Ovary (tissue), 9 donors: ENCODE results near the gene SORCS2. TPM values are rescaled to one million over a fixed set of nuclear protein-coding genes. Genes with fewer than 3 reads are reported as not detected.

Source experiments
- DNase-seq, 5 donors: peaks; one replicate each; pipeline ENCODE4 v3.0.0-alpha.2; 2019 to 2020
- H3K27ac ChIP-seq, 2 donors: fragments of 200-600 bp; one replicate each; pipeline versions ENCODE4 v1.5.1 to v1.8.0; 2019 to 2022
- H3K27me3 ChIP-seq: fragments of 200-600 bp; one replicate; pipeline ENCODE4 v1.8.0; 2022
- H3K36me3 ChIP-seq: fragments of 200-600 bp; sonication (generic); one replicate; pipeline ENCODE4 v1.5.1; 2019
- H3K4me1 ChIP-seq: one replicate; pipeline ENCODE4 v1.8.1; 2013; ENCODE audit warnings: mild to moderate bottlenecking, moderate library complexity; ENCODE audit not compliant: insufficient read depth
- H3K4me3 ChIP-seq: fragments of 200-600 bp; sonication (generic); one replicate; pipeline ENCODE4 v1.5.1; 2017
- H3K9me3 ChIP-seq, 2 donors: fragments of 200-600 bp in 1 of 2; sonication (generic) in 1 of 2; one replicate each; pipeline versions ENCODE4 v1.5.1 to v1.8.1; 2013 to 2019; ENCODE audit warnings: mild to moderate bottlenecking in 1 of 2, moderate library complexity in 1 of 2
- EP300 ChIP-seq: sonication (generic); formaldehyde crosslinking; IDR thresholded peaks from one replicate; pipeline ENCODE4 v1.6.1; 2017; ENCODE audit warnings: antibody characterized with exemption
- POLR2A ChIP-seq: fragments of 450-650 bp; IDR thresholded peaks from one replicate; pipeline ENCODE4 v1.6.1; 2017; ENCODE audit warnings: antibody characterized with exemption, mild to moderate bottlenecking, moderate library complexity
- WGBS, 3 donors: extraction: QIAGEN DNeasy Blood & Tissue Kit in 1 of 3; methylation state at CpG; one replicate each; pipeline versions ENCODE4 v1.1.5 to v1.1.7; 2013 to 2017; 5-methylcytosine and 5-hydroxymethylcytosine counted together
- intact Hi-C, 4 donors: fragments of 100-400 bp; cut with DNase I; formaldehyde crosslinking; loops; one replicate each; pipeline versions ENCODE4 v1.11.0 to v1.15.1; 2022 to 2023
- polyA plus RNA-seq, 2 donors: library from polyadenylated mRNA; stranded (reverse); fragments of 200-250 nt in 1 of 2; fragments of 350-450 nt in 1 of 2; fragmentation: Illumina TruSeq in 1 of 2; extraction: RNeasy Lipid Tissue Mini Kit (QIAGEN cat#74804) in 1 of 2; gene quantifications; one replicate each; pipeline ENCODE4 v1.2.3, GENCODE V29; 2013 to 2014
- total RNA-seq, 7 donors: library from RNA; depleted of rRNA in 2 of 7; stranded (reverse); fragments of >200 nt in 2 of 7; fragmentation: NEBNext Ultra II Directional in 3 of 7; extraction: Animal tissue kit (Norgen Biotek cat#: 25700) in 3 of 7; gene quantifications; one replicate each; pipeline versions ENCODE4 v1.1.0 to v1.2.4, GENCODE V29; 2016 to 2023
- TF ChIP-seq, protein P1 (sequence below), 3 donors: fragments of 450-650 bp in 2 of 3; fragments of 200-600 bp in 1 of 3; IDR thresholded peaks; one replicate each; pipeline versions ENCODE4 v1.5.1 to v1.8.0; 2016 to 2022; ENCODE audit warnings: antibody characterized with exemption in 3 of 3, mild to moderate bottlenecking in 1 of 3
- donor health status: DM: no; HTN: no; CAD: no; lungs with moderate emphysema.
- donor health status: DM: no; HTN: no; CAD: no.
- donor health status: Bipolar disorder and iron deficiency.
- donor health status: DM: yes; HTN: yes; CAD: no.
- donor health status: DM: no; HTN: no; CAD: no.
- donor health status: DM: yes; HTN: yes; CAD: no.

The SORCS2 gene
- total and polyA plus RNA-seq, 9 donors = 0.60 to 23.9 (median 7.1) TPM

GRCh38 chr4:7725951-7726350, 533.6 kb downstream of the SORCS2 start:
- H3K9me3 ChIP-seq = no peaks in the 10 kb centered on the region
- H3K27me3 ChIP-seq = no peaks in the 10 kb centered on the region
- no peak for DNase-seq
- TF ChIP-seq, protein P1, sequence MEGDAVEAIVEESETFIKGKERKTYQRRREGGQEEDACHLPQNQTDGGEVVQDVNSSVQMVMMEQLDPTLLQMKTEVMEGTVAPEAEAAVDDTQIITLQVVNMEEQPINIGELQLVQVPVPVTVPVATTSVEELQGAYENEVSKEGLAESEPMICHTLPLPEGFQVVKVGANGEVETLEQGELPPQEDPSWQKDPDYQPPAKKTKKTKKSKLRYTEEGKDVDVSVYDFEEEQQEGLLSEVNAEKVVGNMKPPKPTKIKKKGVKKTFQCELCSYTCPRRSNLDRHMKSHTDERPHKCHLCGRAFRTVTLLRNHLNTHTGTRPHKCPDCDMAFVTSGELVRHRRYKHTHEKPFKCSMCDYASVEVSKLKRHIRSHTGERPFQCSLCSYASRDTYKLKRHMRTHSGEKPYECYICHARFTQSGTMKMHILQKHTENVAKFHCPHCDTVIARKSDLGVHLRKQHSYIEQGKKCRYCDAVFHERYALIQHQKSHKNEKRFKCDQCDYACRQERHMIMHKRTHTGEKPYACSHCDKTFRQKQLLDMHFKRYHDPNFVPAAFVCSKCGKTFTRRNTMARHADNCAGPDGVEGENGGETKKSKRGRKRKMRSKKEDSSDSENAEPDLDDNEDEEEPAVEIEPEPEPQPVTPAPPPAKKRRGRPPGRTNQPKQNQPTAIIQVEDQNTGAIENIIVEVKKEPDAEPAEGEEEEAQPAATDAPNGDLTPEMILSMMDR (IDR thresholded peaks at IDR 0.05) = no peak
- TF ChIP-seq EP300 (no peak), POLR2A (no peak)
- no peaks in the 10 kb centered on the region for H3K4me1 ChIP-seq
- WGBS, 3 donors = 90 to 95% (median 91%) methylated on average over 9 of the region's 9 CpGs
- H3K36me3 ChIP-seq = no peaks in the 10 kb centered on the region
- H3K27ac ChIP-seq = no peak overlapping the region
- intact Hi-C loops = no loop called here
- H3K4me3 ChIP-seq = no peak overlapping the region

DNA sequence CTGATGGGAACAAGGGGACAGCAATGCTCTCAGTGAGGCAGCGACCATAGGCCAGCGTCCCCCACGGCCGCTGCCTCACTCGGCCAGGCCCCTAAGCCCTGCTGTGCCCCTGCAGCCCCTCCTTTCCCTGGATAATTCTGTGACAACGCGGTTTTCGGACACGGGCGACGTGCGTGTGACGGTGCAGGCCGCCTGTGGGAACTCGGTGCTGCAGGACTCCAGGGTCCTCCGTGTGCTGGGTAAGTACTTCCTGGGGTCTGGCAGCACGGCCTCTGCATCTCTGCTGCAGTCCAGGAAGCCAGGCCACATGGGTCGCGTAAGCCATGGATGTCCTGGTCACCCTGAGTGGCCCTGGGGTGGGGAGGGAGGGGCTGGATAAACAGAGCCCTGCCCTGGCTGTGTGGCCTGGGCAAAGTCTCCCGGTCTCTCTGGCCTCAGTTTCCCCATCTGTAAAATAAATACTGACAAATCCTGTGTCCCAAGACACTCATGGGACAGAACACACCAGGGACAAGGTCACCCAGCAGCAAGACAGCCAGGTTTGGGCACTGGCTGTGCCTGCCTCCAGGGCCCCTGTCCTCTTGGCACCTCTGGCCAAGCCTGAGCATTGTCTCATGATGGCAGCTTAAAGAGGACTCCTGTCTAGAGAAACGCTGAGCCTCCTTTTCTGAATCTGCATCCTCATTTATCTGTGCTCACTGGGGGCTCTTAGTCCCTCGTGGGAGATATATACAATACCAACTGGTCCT, 534.5 kb downstream of the SORCS2 start:
- H3K4me3 ChIP-seq = no peak overlapping the region
- no peak for DNase-seq
- 84 to 89% (median 88%) methylated on average over 22 of the region's 22 CpGs for WGBS, 3 donors
- no peaks in the 10 kb centered on the region for H3K27me3 ChIP-seq
- TF ChIP-seq EP300 = no peak
- no peak for TF ChIP-seq POLR2A
- TF ChIP-seq, protein P1 (IDR thresholded peaks at IDR 0.05) = no peak
- no peaks in the 10 kb centered on the region for H3K9me3 ChIP-seq
- H3K36me3 ChIP-seq = no peaks in the 10 kb centered on the region
- H3K4me1 ChIP-seq = no peaks in the 10 kb centered on the region
- intact Hi-C loops = no loop called here
- H3K27ac ChIP-seq = no peak overlapping the region

DNA sequence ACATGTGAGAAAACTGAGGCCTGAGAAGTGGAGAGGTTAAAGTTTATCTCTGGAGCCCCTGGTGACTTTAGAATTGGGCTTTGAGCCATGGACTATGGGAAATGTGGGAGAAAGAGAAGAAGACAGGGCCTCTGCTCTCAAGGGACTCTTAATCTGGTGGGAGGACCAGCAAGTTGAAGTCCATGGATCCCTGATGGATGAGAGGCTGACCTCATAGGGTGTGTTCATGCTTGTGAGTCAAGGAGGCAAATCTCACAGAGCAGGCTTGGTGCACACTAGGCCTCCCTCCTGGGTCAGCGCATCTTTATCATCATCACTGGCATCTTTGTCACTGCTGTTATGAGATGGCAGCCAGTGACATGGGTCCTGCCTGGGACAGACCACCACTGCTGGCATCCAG, 535.4 kb downstream of the SORCS2 start:
- 100% methylated on average over 1 of the region's 1 CpG for WGBS, 3 donors
- Histone ChIP-seq H3K4me1 (no peaks in the 10 kb centered on the region), H3K27ac (no peak overlapping the region), H3K36me3 (no peaks in the 10 kb centered on the region), H3K4me3 (no peak overlapping the region), H3K27me3 (no peaks in the 10 kb centered on the region), H3K9me3 (no peaks in the 10 kb centered on the region)
- no peak for DNase-seq
- intact Hi-C loops = no loop called here
- TF ChIP-seq POLR2A (no peak), EP300 (no peak)
- TF ChIP-seq, protein P1 (IDR thresholded peaks at IDR 0.05) = no peak

DNA sequence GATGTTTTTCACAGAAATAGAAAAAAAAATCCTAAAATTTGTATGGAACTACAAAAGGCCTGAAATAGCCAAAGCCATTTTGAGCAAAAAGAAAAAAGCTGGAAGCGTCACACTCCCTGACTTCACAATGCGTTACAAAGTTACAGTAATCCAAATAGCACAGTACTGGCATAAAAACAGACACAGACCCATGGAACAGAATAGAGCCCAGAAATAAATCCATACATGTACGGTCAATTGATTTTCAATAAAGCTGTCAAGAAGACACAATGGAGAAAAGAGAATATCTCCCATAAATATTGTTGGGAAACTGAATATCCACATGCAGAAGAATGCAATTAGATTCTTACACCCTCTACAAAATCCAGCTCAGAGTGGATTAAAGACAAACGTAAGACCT, 539.1 kb downstream of the SORCS2 start:
- WGBS, 3 donors = 89 to 93% (median 92%) methylated on average over 4 of the region's 4 CpGs
- DNase-seq = no peak
- no peaks in the 10 kb centered on the region for H3K4me1 ChIP-seq
- intact Hi-C loops = no loop called here
- TF ChIP-seq, protein P1 (IDR thresholded peaks at IDR 0.05) = no peak
- no peak for TF ChIP-seq POLR2A
- no peak for TF ChIP-seq EP300
- H3K27me3 ChIP-seq = no peaks in the 10 kb centered on the region
- no peak overlapping the region for H3K27ac ChIP-seq
- H3K9me3 ChIP-seq = no peaks in the 10 kb centered on the region
- H3K36me3 ChIP-seq = no peaks in the 10 kb centered on the region
- no peak overlapping the region for H3K4me3 ChIP-seq
